ENCODE measurements around the gene RPN2. TPM values are rescaled to one million over a fixed set of nuclear protein-coding genes. Genes with fewer than 3 reads are reported as not detected.

The RPN2 gene
- polyA plus RNA-seq, 1 donor (not counting 4 experiments of a cell fraction or from before 2014, with no cell fraction given) = 220 TPM

GRCh38 chr20:37152284-37152683 is 26.8 kb upstream of the RPN2 start:
- Histone ChIP-seq H3K27ac (ENCODE audit: control insufficient read depth, insufficient read depth, low read length) (no peak overlapping the region), H3K9me3 (ENCODE audit: control insufficient read depth, low read depth, low read length) (no peaks in the 10 kb centered on the region), H3K79me2 (ENCODE audit: control insufficient read depth, insufficient read depth, low read length) (no peaks in the 10 kb centered on the region), H3K9me1 (ENCODE audit: control insufficient read depth, extremely low read depth, insufficient read depth, low read length) (no peaks in the 10 kb centered on the region), H3K36me3 (ENCODE audit: control insufficient read depth in 2 of 2, extremely low read depth in 1 of 2, insufficient read depth in 2 of 2, low read length in 2 of 2) (no peaks in the 10 kb centered on the region), H3K4me2 (ENCODE audit: control insufficient read depth, extremely low read depth, insufficient read depth, low read depth, low read length) (no peak overlapping the region), H3K4me3 (ENCODE audit: control insufficient read depth in 2 of 3, extremely low read depth in 1 of 3, insufficient read depth in 2 of 3, low read depth in 1 of 3, low read length in 3 of 3) (no peak overlapping the region), H3K27me3 (ENCODE audit: control insufficient read depth, extremely low read depth, insufficient read depth, low read length) (peaks cover 5% of the 10 kb centered on the region), H3K9ac (ENCODE audit: control insufficient read depth, extremely low read depth, insufficient read depth, low read length) (no peak overlapping the region), H2AFZ (ENCODE audit: control insufficient read depth, low read length) (no peak overlapping the region), H4K20me1 (ENCODE audit: control insufficient read depth, extremely low read depth, insufficient read depth, low read length) (no peaks in the 10 kb centered on the region), H3K4me1 (ENCODE audit: control insufficient read depth, extremely low read depth, insufficient read depth, low read length) (no peaks in the 10 kb centered on the region)
- FAIRE-seq (no peak), DNase-seq (ENCODE audit: low read depth, low spot score) (no peak)
- dilution Hi-C loops (cut with MboI; ENCODE audit: extremely low pct_ligation_motif_present, low sequenced_read_pairs) = no loop called here
- TF ChIP-seq EZH2 (IDR thresholded peaks at IDR 0.05; ENCODE audit: low read length) = no peak
- TF ChIP-seq, protein P1, sequence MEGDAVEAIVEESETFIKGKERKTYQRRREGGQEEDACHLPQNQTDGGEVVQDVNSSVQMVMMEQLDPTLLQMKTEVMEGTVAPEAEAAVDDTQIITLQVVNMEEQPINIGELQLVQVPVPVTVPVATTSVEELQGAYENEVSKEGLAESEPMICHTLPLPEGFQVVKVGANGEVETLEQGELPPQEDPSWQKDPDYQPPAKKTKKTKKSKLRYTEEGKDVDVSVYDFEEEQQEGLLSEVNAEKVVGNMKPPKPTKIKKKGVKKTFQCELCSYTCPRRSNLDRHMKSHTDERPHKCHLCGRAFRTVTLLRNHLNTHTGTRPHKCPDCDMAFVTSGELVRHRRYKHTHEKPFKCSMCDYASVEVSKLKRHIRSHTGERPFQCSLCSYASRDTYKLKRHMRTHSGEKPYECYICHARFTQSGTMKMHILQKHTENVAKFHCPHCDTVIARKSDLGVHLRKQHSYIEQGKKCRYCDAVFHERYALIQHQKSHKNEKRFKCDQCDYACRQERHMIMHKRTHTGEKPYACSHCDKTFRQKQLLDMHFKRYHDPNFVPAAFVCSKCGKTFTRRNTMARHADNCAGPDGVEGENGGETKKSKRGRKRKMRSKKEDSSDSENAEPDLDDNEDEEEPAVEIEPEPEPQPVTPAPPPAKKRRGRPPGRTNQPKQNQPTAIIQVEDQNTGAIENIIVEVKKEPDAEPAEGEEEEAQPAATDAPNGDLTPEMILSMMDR (optimal IDR thresholded peaks at IDR 0.05 in 1 of 3, IDR thresholded peaks at IDR 0.05 in 1 of 3, conservative IDR thresholded peaks at IDR 0.05 in 1 of 3; ENCODE audit: extremely low read depth in 1 of 3, insufficient read depth in 2 of 3, low read length in 3 of 3) = no peak

- no peak overlapping the region for H3K9ac ChIP-seq (ENCODE audit: control insufficient read depth, extremely low read depth, insufficient read depth, low read length)
- dilution Hi-C loops (cut with MboI; ENCODE audit: extremely low pct_ligation_motif_present, low sequenced_read_pairs) = no loop called here
- no peak for DNase-seq (ENCODE audit: low read depth, low spot score)
- H2AFZ ChIP-seq (ENCODE audit: control insufficient read depth, low read length) = no peak overlapping the region
- H3K9me1 ChIP-seq (ENCODE audit: control insufficient read depth, extremely low read depth, insufficient read depth, low read length) = no peaks in the 10 kb centered on the region
- TF ChIP-seq EZH2 (IDR thresholded peaks at IDR 0.05; ENCODE audit: low read length) = no peak
- TF ChIP-seq, protein P1 (optimal IDR thresholded peaks at IDR 0.05 in 1 of 3, IDR thresholded peaks at IDR 0.05 in 1 of 3, conservative IDR thresholded peaks at IDR 0.05 in 1 of 3; ENCODE audit: extremely low read depth in 1 of 3, insufficient read depth in 2 of 3, low read length in 3 of 3) = no peak
- H3K27me3 ChIP-seq (ENCODE audit: control insufficient read depth, extremely low read depth, insufficient read depth, low read length) = peaks cover 5% of the 10 kb centered on the region
- H4K20me1 ChIP-seq (ENCODE audit: control insufficient read depth, extremely low read depth, insufficient read depth, low read length) = no peaks in the 10 kb centered on the region
- no peaks in the 10 kb centered on the region for H3K36me3 ChIP-seq (ENCODE audit: control insufficient read depth in 2 of 2, extremely low read depth in 1 of 2, insufficient read depth in 2 of 2, low read length in 2 of 2)
- H3K4me3 ChIP-seq (ENCODE audit: control insufficient read depth in 2 of 3, extremely low read depth in 1 of 3, insufficient read depth in 2 of 3, low read depth in 1 of 3, low read length in 3 of 3) = no peak overlapping the region
- no peak for FAIRE-seq
- H3K9me3 ChIP-seq (ENCODE audit: control insufficient read depth, low read depth, low read length) = no peaks in the 10 kb centered on the region
- no peak overlapping the region for H3K27ac ChIP-seq (ENCODE audit: control insufficient read depth, insufficient read depth, low read length)
- H3K4me2 ChIP-seq (ENCODE audit: control insufficient read depth, extremely low read depth, insufficient read depth, low read depth, low read length) = no peak overlapping the region
- H3K79me2 ChIP-seq (ENCODE audit: control insufficient read depth, insufficient read depth, low read length) = no peaks in the 10 kb centered on the region
- no peaks in the 10 kb centered on the region for H3K4me1 ChIP-seq (ENCODE audit: control insufficient read depth, extremely low read depth, insufficient read depth, low read length)
Measured at GRCh38 chr20:37154684-37155298, 24.3 kb upstream of the RPN2 start.

All from keratinocyte (primary cell).